Muscle layer of duodenum (tissue), 2 donors: ENCODE measurements around the gene GTF2H1.

ENCODE experiments used
- H3K27ac ChIP-seq: one replicate; pipeline ENCODE4 v1.7.0; 2013; ENCODE audit warnings: mild to moderate bottlenecking, low read length
- H3K27me3 ChIP-seq: one replicate; pipeline ENCODE4 v1.7.0; 2013; ENCODE audit warnings: low read depth, mild to moderate bottlenecking, control low read depth, low read length
- H3K36me3 ChIP-seq, 2 donors: one replicate each; pipeline ENCODE4 v1.7.0; 2013; ENCODE audit warnings: low read length in 2 of 2, control low read depth in 1 of 2, mild to moderate bottlenecking in 1 of 2; ENCODE audit not compliant: insufficient read depth in 2 of 2, control insufficient read depth in 1 of 2
- H3K4me1 ChIP-seq, 2 donors: one replicate each; pipeline ENCODE4 v1.7.0; 2013; ENCODE audit warnings: low read length in 2 of 2, mild to moderate bottlenecking in 2 of 2, control low read depth in 1 of 2, moderate library complexity in 1 of 2; ENCODE audit not compliant: insufficient read depth in 2 of 2, control insufficient read depth in 1 of 2
- H3K4me3 ChIP-seq, 2 donors: one replicate each; pipeline ENCODE4 v1.7.0; 2013; ENCODE audit warnings: low read length in 2 of 2, low read depth in 1 of 2, mild to moderate bottlenecking in 1 of 2
- H3K9me3 ChIP-seq, 2 donors: one replicate each; pipeline ENCODE4 v1.7.0; 2013; ENCODE audit warnings: low read length in 2 of 2, control low read depth in 1 of 2, mild to moderate bottlenecking in 1 of 2; ENCODE audit not compliant: control insufficient read depth in 1 of 2
- donor health status: healthy.

GTF2H1 gene

GRCh38 chr11:18383388-18384156, 61.2 kb downstream of the GTF2H1 start:
- Histone ChIP-seq H3K36me3 (no peaks in the 10 kb centered on the region), H3K27me3 (no peaks in the 10 kb centered on the region), H3K4me3 (peak overlapping the region; percentile 27 to 45), H3K9me3 (no peaks in the 10 kb centered on the region), H3K27ac (peak overlapping the region; percentile 95), H3K4me1 (peaks cover 19 to 21% of the 10 kb centered on the region in 2 donors)

- Histone ChIP-seq H3K4me3 (peak overlapping the region; percentile 11 to 27), H3K27me3 (no peaks in the 10 kb centered on the region), H3K36me3 (no peaks in the 10 kb centered on the region), H3K4me1 (peaks cover 19 to 21% of the 10 kb centered on the region in 2 donors), H3K9me3 (no peaks in the 10 kb centered on the region), H3K27ac (peak overlapping the region; percentile 95)
These were observed 61.8 kb downstream of the GTF2H1 start for GRCh38 chr11:18384157-18384641.

GRCh38 chr11:18390088-18390487, 67.7 kb downstream of the GTF2H1 start:
- no peak overlapping the region for H3K4me3 ChIP-seq
- H3K9me3 ChIP-seq, result no peaks in the 10 kb centered on the region
- H3K27ac ChIP-seq, result no peak overlapping the region
- peaks cover 0 to 2% of the 10 kb centered on the region in 2 donors for H3K36me3 ChIP-seq
- H3K4me1 ChIP-seq, result peaks cover 0 to 5% of the 10 kb centered on the region in 2 donors
- H3K27me3 ChIP-seq, result no peaks in the 10 kb centered on the region

- Histone ChIP-seq H3K4me3 (no peak overlapping the region), H3K27ac (no peak overlapping the region), H3K4me1 (peaks cover 7 to 11% of the 10 kb centered on the region in 2 donors), H3K27me3 (no peaks in the 10 kb centered on the region), H3K36me3 (peaks cover 11 to 12% of the 10 kb centered on the region in 2 donors), H3K9me3 (no peaks in the 10 kb centered on the region)
These were observed 70.3 kb downstream of the GTF2H1 start for GRCh38 chr11:18392434-18393321.

- Histone ChIP-seq H3K9me3 (no peaks in the 10 kb centered on the region), H3K27ac (peak overlapping the region; percentile 98), H3K4me3 (peak overlapping the region; percentile 41 to 96), H3K27me3 (no peaks in the 10 kb centered on the region), H3K4me1 (peaks cover 7 to 11% of the 10 kb centered on the region in 2 donors), H3K36me3 (peaks cover 17 to 23% of the 10 kb centered on the region in 2 donors)
These were observed 71.4 kb downstream of the GTF2H1 start for GRCh38 chr11:18393581-18394274.

GRCh38 chr11:18394275-18394927, 72.0 kb downstream of the GTF2H1 start, which contains the start of gene LDHA:
LDHA (plus strand) TSS chr11:18394563; CDS start chr11:18396843, 2,280 bp downstream.
- Histone ChIP-seq H3K27me3 (no peaks in the 10 kb centered on the region), H3K27ac (peak within 1 kb of the TSS; percentile 98), H3K9me3 (no peaks in the 10 kb centered on the region), H3K4me3 (peak within 1 kb of the TSS; percentile 91 to 96), H3K36me3 (peaks cover 24 to 29% of the 10 kb centered on the region in 2 donors), H3K4me1 (peaks cover 7 to 11% of the 10 kb centered on the region in 2 donors)

GRCh38 chr11:18394928-18395734, 72.8 kb downstream of the GTF2H1 start:
- H3K27ac ChIP-seq, result peak overlapping the region; percentile 98
- H3K27me3 ChIP-seq, result no peaks in the 10 kb centered on the region
- peaks cover 31 to 36% of the 10 kb centered on the region in 2 donors for H3K36me3 ChIP-seq
- H3K4me3 ChIP-seq, result peak overlapping the region; percentile 91 to 96
- H3K4me1 ChIP-seq, result peaks cover 7 to 11% of the 10 kb centered on the region in 2 donors
- no peaks in the 10 kb centered on the region for H3K9me3 ChIP-seq

GRCh38 chr11:18395735-18396504, 73.6 kb downstream of the GTF2H1 start:
- Histone ChIP-seq H3K4me3 (peak overlapping the region; percentile 91 to 96), H3K27me3 (no peaks in the 10 kb centered on the region), H3K36me3 (peaks cover 38 to 43% of the 10 kb centered on the region in 2 donors), H3K4me1 (peaks cover 7 to 11% of the 10 kb centered on the region in 2 donors), H3K27ac (peak overlapping the region; percentile 98), H3K9me3 (no peaks in the 10 kb centered on the region)

- Histone ChIP-seq H3K4me3 (no peak overlapping the region), H3K9me3 (no peaks in the 10 kb centered on the region), H3K36me3 (peaks cover 48 to 55% of the 10 kb centered on the region in 2 donors), H3K27me3 (no peaks in the 10 kb centered on the region), H3K4me1 (peaks cover 7 to 11% of the 10 kb centered on the region in 2 donors), H3K27ac (no peak overlapping the region)
These were observed 75.6 kb downstream of the GTF2H1 start for GRCh38 chr11:18397921-18398320.
